GM21423 (cell line): ENCODE results near the gene SPRR2E.
"Not testable (repeated sequence)": the region's sequence is repeated elsewhere in the genome, so short reads cannot be mapped to it uniquely, and the experiment has no call there.

Source experiments
- ATAC-seq: cut with Tn5 transposase; IDR thresholded peaks from one replicate; pipeline ENCODE4 v1.9.1; 2021; ENCODE audit warnings: mild to moderate bottlenecking, moderate library complexity; ENCODE audit not compliant: unreplicated experiment

The SPRR2E gene

GRCh38 chr1:153094426-153094825 is at the start of gene SPRR2E:
Gene SPRR2E (minus strand): TSS chr1:153094526. CDS start chr1:153093751, 775 bp downstream.
- ATAC-seq = no peak

- no peak for ATAC-seq
Measured at GRCh38 chr1:153141377-153141776, 47.1 kb upstream of the SPRR2E start.

- ATAC-seq = no peak
Measured at GRCh38 chr1:153140484-153140883, 46.2 kb upstream of the SPRR2E start.

GRCh38 chr1:153133743-153134142 is 39.4 kb upstream of the SPRR2E start:
- ATAC-seq = no peak

DNA sequence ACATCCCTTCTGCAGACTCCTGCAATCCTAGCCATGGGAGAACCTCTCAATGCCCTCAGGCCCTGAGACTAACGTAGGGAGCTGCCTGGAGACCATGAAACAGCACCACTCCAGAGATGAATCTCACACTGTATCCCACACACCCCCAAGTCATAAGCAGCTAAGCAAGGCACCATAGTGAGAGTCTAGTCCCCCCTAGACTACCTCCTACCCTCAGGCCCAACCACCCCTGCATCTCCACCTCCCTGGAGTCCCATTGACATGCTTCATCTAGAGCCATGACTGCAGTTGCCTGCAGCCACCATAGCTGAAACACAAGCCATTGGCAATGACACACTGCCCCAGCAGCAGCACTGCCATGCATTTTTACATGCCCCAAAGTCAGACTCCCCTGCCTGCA is 38.9 kb upstream of the SPRR2E start:
- ATAC-seq = no peak

DNA sequence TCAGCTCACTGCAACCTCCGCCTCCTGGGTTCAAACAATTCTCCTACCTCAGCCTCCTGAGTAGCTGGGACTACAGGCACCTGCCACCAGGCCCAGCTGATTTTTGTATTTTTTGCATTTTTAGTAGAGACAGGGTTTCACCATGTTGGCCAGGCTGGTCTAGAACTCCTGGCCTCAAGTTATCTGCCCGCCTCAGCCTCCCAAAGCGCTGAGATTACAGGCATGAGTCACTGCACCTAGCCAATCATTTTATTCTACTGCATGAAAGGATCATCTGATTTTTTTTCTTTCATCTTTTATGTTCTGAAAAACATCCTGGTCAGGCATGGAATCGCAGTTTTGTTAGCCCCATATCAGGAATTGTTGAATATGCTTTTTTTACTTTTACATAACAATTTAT is 34.4 kb upstream of the SPRR2E start:
- ATAC-seq = not testable (repeated sequence)

- no peak for ATAC-seq
Measured at GRCh38 chr1:153127296-153127695, 33.0 kb upstream of the SPRR2E start.

- no peak for ATAC-seq
Measured at GRCh38 chr1:153125536-153125935, 31.2 kb upstream of the SPRR2E start.

DNA sequence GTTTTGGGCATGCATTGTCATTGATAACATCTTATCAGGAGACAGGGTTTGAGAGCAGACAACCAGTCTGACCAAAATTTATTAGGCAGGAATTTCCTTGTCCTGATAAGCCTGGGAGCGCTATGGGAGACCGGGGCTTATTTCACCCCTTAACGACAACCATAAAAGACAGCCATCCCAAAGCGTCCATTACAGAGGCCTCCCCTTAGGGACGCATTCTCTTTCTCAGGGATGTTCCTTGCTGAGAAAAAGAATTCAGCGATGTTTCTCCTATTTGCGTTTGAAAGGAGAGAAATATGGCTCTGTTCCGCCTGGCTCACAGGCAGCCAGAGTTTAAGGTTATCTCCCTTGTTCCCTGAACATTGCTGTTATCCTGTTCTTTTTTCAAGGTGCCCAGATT is 29.5 kb upstream of the SPRR2E start:
- not testable (repeated sequence) for ATAC-seq

GRCh38 chr1:153122831-153123421 is 28.6 kb upstream of the SPRR2E start:
- no peak for ATAC-seq

GRCh38 chr1:153120945-153121344 is 26.6 kb upstream of the SPRR2E start:
- ATAC-seq = no peak

GRCh38 chr1:153119491-153119971 is 25.2 kb upstream of the SPRR2E start:
- no peak for ATAC-seq

DNA sequence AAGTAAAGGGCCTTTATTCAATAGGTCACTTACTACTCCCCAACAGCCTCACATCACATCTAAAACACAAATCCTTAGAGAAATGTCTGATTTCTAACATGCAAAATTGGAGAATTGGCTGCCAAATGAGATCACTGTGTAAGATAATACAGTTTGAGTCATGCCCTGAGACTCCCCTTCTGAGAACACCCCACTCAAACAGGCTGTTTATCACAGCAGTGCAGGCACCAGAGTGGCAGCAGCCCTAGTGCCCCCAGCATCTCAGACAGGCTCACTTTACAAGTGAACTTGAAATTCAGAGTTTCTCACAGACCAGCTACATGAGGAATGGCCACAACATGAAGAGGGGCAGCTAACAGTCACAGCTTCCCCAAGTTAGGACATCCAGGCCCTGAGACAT is 20.9 kb upstream of the SPRR2E start:
- ATAC-seq = not testable (repeated sequence)

DNA sequence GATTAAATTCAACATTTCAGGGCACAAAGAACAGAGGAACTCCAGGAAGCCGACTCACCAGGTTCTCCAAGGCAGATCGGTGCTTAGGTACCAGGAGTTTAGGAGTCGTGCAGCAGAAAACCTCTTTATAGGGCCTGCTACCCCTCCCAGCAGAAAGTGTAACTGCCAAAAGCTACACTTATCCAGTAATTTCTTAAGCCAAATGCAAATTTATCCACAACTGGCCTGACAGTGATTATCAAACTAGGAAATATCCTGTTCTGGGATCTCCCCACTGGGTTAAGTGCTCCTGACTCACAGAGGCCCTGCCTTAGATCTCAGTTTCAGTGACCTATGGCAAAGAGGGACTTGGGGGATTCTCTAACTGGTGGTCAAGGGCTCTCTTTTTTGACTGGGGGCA is 19.1 kb upstream of the SPRR2E start, which contains the start of gene SPRR2F:
Gene SPRR2F (minus strand): TSS at position 101 of the 400 bp plus-strand sequence. CDS start 783 bp downstream, outside the sequence.
- no peak for ATAC-seq

GRCh38 chr1:153112454-153112853 is 18.1 kb upstream of the SPRR2E start:
- not testable (repeated sequence) for ATAC-seq

- no peak for ATAC-seq
Measured at GRCh38 chr1:153100245-153100644, 5.9 kb upstream of the SPRR2E start.

DNA sequence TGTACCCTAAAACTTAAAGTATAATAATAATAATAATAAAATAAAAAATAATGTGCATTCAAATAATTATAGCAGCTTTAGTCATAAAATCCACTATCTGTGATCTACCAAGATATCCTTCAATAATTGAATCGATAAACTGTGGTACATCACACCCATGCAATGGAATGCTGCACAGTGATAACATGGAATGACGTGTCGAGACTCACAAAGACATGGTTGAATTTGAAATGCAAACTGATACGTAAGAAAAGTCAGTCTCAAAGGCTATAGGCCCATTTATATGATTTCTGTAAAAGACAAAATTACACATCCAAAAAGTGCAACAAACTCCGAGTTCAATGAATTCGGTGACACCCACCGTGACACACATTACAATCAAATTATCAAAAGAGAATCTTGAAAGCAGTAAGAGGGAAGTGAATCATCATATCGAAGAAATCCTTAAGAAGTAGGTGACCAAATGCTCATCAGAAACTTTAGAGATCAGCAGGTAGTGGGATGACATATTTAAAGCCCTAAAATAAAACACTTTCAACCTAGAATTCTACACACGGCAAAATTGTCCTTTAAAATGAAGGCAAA is 5.2 kb upstream of the SPRR2E start:
- ATAC-seq = no peak

DNA sequence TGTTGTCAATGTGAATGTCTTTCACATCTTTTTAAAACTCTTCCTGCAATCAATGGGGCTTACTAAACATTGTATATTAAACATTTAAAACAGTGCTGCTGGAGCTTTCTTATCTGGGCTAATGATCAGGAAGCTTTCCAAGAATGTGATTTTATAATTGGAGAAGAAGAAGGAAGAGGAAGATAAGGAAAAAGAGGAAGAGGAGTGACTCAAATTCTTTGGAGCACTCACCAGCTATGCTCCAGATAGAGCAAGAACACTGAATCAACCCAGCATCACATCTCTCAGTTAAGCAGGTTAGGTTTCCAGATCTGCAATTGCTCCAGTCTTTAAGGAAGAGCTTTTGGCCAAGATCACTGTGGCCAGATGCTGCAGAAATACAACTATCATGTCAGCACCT is 1.4 kb upstream of the SPRR2E start:
- ATAC-seq = no peak

- ATAC-seq = no peak
Measured at GRCh38 chr1:153087652-153088051, 6.7 kb downstream of the SPRR2E start.

DNA sequence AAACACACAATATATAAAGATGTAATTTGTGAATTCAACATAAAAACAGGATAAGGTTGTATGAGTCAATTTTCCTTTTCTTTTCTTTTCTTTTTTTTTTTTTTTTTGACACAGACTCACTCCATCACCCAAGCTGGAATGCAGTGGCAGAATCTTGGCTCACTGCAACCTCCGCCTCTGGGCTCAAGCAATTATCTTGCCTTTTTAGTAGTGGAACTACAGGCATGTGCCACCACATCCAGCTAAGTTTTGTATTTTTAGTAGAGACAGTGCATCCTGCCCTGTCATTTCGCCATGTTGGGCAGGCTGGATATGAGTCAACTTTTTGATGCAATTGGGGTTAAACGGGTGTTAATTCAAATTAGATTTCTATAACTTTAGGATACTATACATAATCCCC is 12.6 kb downstream of the SPRR2E start:
- ATAC-seq = no peak

GRCh38 chr1:153072806-153073726 is 21.3 kb downstream of the SPRR2E start:
- no peak for ATAC-seq

GRCh38 chr1:153071511-153071910 is 22.8 kb downstream of the SPRR2E start, which contains the start of gene SPRR2B:
Gene SPRR2B (minus strand): TSS chr1:153071611. CDS start chr1:153070839, 772 bp downstream.
- ATAC-seq = no peak
